CD4-positive, alpha-beta T cell treated with Interleukin-4 for 1 hour (primary cell): ENCODE measurements around the gene CAMTA1.
"Not testable (repeated sequence)": the region's sequence is repeated elsewhere in the genome, so short reads cannot be mapped to it uniquely, and the experiment has no call there.

ENCODE experiments used
- DNase-seq, 2 donors: peaks; one replicate each; pipeline ENCODE4 v3.0.0-alpha.2; 2020 to 2022

CAMTA1 gene

GRCh38 chr1:7592120-7592798 is 807.0 kb downstream of the CAMTA1 start:
- DNase-seq, result no peak

- no peak for DNase-seq
Observed at GRCh38 chr1:7594002-7594713, 808.9 kb downstream of the CAMTA1 start.

DNA sequence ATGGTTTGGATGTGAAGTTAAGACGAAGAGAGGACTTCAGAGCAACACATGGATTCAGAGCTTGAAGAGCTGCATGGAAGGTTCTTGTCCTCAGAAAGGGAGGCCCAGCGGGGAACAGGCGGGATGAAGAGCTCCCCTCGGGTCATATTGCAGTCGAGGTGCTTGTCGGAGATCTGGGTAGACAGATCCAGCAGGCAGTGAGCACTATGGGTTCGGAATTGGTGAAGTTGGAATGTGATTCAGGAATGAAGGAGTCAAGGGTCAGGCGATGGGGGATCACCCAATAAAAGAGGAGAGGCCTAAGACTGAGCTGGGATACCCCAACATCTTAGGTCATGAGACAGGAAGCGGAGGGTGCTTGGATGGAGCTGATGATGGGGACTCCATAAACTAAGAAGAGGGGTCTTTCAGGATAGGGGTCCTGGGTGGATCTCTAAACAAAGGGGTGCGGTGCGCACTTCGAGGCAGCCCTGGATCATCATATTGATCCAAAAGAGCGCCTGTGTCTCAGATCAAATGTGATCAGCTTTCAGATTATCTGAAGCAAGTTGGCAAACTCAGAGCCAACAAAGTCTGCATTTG is 809.6 kb downstream of the CAMTA1 start:
- DNase-seq, result no peak

DNA sequence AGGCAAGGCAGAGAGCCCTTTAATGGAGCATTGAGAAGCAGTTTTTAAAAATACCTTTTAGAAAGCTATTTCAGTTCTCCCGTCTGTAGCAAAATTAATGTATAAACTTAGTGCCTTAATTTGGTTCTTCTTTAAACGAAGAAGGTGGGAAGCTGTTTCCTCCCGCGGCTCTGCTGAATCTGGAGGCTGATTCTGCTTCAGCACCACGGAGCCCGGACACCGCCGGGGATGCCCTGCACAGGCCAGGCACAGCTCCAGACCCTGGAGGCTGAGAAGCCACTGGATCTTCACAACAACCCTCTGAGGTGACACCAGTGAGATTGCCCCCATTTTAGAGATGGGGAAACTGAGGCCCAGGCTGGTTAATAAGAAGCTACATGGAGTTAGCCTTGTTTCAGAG is 810.1 kb downstream of the CAMTA1 start:
- no peak for DNase-seq

DNA sequence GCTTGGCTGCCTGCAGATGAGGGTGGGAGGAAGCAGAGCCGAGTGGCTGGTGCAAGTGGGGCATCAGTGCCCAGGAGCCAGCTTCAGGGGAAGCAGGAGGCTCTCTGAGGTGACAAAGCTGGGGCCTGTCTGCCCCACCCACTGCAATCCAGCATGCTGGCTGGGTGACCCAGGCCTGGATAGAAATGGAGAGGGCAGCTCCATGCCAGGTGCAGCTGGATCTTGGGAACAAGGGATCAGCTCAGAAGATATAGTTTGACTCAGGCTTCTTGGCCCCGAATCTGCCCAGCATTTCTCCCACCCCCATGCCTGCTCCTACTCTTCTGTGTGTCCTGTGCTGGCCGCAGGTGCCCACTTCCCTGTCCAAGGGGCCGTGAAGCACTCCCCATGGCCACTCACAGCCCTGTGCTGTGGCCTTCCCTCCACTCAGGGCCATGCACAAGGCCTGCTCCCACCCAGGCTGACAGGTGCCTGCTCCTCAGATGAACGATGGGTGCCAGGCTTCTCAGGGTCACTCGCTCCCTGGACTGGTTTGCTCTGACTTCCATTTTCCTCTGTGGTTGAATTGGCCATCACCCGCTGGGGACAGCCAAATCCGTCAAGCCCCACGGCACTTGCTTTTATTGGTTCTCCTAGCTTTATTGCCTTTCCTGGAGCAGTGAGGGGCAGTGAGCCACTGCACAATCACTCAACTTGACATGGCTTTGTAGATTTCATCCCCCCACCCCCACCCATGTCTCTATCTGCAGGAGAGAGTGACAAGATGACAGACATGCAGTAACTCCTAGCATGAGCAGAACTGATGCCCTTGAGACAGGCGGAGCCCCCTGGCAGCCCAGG is 811.1 kb downstream of the CAMTA1 start:
- DNase-seq, result no peak

DNA sequence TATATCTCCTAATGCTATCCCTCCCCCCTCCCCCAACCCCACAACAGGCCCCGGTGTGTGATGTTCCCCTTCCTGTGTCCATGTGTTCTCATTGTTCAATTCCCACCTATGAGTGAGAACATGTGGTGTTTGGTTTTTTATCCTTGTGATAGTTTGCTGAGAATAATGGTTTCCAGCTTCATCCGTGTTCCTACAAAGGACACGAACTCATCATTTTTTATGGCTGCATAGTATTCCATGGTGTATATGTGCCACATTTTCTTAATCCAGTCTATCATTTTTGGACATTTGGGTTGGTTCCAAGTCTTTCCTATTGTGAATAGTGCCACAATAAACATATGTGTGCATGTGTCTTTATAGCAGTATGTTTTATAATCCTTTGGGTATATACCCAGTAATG is 812.8 kb downstream of the CAMTA1 start:
- not testable (repeated sequence) for DNase-seq

DNA sequence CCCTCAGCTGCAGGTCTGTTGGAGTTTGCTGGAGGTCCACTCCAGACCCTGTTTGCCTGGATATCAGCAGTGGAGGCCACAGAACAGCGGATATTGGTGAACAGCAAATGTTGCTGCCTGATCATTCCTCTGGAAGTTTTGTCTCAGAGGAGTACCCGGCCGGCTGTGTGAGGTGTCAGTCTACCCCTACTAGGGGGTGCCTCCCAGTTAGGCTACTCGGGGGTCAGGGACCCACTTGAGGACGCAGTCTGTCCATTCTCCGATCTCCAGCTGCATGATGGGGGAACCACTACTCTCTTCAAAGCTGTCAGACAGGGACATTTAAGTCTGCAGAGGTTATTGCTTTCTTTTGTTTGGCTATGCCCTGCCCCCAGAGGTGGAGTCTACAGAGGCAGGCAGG is 819.7 kb downstream of the CAMTA1 start:
- not testable (repeated sequence) for DNase-seq

DNA sequence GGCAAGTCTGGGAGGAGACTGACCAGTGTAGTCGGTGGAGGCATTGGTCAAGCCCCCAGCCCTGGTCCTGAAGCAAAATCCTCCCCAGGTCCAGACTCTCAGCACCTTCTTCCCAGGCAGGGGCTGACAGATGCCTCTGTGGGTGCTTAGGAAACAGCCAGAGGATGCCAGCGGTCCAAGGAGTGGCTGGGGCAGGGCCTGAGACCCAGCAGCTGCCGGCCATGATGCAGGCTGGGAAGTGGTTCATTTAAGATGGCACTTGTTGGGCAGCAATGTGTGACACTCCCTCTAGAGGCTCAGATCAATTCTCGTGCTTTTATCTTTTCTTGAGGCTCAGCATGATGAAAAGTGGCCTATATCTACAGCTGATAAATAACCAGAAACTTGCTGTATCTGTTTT is 820.8 kb downstream of the CAMTA1 start:
- no peak for DNase-seq

GRCh38 chr1:7607097-7607496 is 821.8 kb downstream of the CAMTA1 start:
- no peak for DNase-seq

- no peak for DNase-seq
Observed at GRCh38 chr1:7608628-7609305, 823.5 kb downstream of the CAMTA1 start.

DNA sequence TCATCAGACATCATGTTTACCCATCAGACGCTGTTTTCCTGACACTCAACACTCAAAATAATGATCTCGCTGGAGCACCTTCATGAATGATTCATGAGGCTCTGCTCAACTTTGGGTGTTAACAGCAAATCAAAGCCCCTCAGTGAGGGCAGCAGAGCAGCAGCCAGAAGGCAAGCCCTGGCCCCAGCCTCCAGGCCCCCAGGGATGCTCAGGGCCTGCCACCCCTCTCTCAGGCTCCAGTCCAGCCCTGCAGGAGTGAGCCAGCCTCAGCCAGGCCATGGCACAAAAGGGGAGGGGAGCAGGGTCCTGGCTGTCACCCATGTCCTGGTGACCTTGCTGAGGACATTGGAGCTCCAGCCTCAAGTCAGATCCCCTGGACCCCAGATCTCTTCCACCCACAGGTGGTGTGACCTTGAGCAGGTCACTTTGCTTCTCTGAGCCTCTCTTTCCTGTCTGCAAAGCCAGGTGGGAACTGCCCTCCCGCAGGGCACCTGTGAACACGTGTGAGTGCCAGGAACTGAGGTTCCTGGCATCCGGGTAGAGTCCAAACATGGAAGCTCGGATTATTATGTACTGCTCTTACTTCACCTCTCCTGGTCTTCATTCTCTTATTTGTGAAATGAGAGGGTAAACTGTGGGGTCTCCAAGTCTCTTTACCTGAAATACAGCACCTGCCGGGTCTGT is 824.2 kb downstream of the CAMTA1 start:
- DNase-seq, result no peak

GRCh38 chr1:7610106-7610731 is 825.0 kb downstream of the CAMTA1 start:
- DNase-seq, result no peak

GRCh38 chr1:7610936-7611335 is 825.7 kb downstream of the CAMTA1 start:
- no peak for DNase-seq

GRCh38 chr1:7611421-7612010 is 826.3 kb downstream of the CAMTA1 start:
- DNase-seq, result no peak

DNA sequence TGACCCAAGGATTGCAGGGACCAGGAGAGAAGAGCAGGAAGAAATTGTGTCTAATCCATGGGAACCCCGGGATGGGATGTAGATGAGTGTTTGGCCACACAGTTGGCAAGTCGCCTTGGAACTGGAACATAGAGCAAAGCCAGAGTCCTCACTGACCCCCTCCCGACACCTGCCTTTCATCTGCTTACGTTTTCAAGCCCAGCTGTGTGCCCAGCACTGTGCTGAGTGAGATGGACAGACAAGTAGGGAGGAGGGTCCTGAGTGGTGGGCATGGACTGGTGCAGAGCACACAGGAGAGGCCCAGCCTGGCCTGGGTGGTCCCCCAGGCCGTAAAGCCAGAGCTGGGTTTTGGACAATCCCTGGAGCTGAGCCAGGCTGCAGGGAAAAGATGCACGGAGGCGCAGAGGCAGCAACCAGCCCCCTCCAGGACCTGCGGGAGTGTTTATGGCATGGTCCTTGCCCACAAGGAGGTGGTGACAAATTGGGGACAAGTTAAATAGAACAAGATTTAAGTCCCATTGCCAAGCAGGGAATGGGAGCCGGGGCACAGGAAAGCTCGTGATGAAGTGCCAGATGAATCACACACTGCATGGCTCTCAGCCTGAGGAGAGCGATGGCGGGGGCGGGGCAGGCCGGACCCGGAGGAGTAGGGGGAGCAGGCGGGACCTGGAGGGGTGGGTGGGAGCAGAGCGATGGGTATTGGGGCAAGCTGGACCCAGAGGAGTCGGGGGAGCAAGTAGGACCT is 828.0 kb downstream of the CAMTA1 start:
- no peak for DNase-seq

- no peak for DNase-seq
Observed at GRCh38 chr1:7613851-7614205, 828.6 kb downstream of the CAMTA1 start.

GRCh38 chr1:7614576-7615074 is 829.4 kb downstream of the CAMTA1 start:
- no peak for DNase-seq

GRCh38 chr1:7615138-7615537 is 829.9 kb downstream of the CAMTA1 start:
- DNase-seq, result no peak

DNA sequence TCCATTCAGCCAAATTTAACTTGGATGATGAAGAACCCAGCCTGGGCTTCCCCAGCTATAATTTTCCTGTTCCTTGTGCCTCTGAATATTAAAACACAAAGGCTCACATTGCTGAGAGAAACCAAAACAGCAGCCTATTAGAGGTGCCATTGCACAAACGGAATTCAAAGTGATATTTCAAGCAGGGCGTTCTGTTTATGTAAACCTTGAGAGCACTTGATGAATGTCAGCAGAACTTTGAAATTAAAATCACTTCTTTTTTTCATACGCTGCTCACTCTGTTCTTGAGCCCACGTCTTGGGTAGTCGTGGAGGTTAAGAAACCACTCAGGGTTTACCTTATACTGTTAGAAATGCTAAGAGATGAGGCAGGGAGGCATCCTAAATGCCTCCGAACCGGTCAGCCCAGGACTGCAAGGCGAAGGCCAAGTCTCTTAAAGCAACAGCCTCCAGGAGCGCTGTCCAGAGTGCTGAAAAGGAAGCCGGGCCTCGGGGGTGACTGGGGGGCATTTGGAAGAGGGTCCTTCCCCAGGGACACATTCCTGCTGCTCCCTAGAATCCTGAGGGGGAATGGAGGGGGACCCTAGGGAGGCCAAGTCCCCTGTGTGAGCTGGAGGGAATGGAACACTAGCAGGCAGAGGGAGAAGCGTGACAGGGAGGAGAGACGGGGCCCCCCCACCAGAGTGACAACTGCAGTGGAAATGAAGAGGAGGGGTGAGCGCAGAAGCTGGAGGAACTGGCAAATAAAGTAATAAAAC is 831.0 kb downstream of the CAMTA1 start:
- DNase-seq, result peak in 1 of 2 donors; percentile 4

DNA sequence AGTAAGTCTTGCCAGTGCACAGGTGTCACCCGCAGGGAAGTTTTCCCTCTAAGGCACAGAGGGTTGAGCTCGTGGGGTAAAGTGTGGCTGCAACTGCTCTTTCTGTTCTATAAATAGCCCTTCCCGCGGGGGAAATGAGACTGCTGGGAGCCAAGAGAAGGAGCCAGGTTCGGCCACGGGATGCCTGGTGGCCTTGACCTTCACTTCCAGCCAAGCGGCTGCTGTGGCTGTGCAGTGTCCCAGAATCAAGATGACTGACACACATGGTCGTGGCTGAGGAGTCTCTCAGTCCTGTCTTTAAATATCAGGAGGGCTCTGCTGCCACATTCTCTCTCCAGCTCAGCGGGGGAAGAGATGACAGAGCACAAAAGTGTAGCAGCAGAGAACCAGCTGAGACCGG is 831.7 kb downstream of the CAMTA1 start:
- no peak for DNase-seq
